HG03575 (cell line): ENCODE results near the gene CHST7.

Source experiments
- ATAC-seq: cut with Tn5 transposase; IDR thresholded peaks from one replicate; pipeline ENCODE4 v1.9.1; 2021; ENCODE audit not compliant: unreplicated experiment, insufficient number of reproducible peaks, low FRiP score; ENCODE audit errors: extremely low read depth

Gene CHST7

DNA sequence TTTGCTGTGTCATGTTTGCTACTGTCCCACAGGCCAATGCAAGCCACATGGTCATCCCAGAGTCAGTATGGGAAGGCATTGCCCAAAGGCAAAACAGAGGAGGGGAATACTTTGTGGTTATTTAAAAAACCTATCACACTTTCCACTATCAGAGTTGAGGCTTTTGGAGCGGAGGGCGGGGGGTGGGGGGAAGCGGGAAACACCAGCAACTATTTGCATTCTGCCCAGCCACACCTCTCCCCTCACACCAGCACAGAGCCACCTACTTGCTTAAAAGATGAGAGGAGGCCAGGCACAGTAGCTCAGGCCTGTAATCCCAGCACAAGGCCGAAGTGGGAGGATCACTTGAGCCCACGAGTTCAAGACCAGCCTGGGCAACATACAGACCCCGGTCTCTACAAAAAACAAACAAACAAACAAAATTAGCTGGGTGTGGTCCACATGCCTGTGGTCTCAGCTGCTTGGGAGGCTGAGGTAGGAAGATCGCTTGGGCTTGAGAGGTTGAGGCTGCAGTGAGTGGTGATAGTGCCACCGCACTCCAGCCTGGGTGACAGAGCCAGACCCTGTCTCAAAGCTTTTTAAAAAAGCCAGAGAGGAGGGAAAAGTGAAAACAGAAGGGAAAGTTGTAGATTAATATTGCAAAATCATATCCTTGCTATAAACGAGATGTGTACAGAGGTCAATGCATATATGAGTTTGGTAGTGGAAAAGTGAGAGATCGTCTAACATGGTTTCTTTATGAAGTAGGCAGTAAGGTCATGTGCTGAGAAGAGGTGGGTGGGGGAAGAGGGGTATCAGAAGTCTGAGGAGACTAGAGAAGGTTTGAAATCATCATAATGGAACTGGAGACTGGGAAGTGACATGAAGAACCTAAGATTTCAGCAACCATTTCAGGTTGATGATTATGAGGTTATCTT lies 1.9 kb upstream of the CHST7 start:
- no peak for ATAC-seq

DNA sequence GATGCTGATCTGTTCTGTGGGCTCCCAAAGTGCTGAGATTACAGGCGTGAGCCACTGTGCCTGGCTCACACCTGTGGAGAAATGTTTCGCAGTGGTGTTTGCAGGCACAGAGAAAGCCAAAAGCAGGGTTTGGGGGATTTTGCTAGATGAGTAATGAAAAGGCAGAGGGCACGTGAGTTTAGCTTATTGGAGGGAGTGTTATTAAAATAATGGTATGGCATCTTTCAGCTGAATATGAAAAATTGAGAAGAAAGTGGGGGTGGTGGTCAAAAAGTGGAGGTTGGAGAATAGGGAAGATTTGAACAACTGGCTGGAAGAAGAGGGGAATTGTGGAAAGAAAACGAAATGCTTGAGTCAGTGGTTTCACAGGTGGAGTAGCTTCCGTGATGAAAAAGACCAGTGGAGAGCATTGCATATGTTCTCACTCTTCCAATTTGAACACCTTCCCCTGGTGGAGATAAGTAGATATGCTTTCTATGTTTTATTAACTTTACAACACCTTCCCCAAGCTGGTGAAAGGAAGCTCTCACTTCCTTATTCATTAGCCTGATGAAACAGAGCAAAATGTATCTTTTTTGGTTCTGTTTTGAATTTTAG lies 1.1 kb upstream of the CHST7 start:
- peak; percentile 25 for ATAC-seq

DNA sequence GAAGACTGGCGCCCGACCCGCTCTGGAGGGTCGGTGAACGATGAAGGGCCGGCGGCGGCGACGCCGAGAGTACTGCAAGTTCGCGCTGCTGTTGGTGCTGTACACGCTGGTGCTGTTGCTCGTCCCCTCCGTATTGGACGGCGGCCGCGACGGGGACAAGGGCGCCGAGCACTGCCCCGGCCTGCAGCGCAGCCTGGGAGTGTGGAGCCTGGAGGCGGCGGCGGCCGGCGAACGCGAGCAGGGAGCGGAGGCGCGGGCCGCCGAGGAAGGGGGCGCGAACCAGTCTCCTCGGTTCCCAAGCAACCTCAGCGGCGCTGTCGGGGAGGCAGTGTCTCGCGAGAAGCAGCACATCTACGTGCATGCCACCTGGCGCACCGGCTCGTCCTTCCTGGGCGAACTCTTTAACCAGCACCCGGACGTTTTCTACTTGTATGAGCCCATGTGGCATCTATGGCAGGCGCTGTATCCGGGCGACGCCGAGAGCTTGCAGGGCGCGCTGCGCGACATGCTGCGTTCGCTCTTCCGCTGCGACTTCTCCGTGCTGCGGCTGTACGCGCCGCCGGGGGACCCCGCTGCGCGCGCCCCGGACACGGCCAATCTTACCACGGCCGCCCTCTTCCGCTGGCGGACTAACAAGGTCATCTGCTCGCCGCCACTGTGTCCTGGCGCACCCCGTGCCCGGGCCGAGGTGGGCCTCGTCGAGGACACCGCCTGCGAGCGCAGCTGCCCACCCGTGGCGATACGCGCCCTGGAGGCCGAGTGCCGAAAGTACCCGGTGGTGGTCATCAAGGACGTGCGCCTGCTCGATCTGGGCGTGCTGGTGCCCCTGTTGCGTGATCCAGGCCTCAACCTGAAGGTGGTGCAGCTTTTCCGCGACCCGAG lies 568 bp downstream of the CHST7 start:
- no peak for ATAC-seq

DNA sequence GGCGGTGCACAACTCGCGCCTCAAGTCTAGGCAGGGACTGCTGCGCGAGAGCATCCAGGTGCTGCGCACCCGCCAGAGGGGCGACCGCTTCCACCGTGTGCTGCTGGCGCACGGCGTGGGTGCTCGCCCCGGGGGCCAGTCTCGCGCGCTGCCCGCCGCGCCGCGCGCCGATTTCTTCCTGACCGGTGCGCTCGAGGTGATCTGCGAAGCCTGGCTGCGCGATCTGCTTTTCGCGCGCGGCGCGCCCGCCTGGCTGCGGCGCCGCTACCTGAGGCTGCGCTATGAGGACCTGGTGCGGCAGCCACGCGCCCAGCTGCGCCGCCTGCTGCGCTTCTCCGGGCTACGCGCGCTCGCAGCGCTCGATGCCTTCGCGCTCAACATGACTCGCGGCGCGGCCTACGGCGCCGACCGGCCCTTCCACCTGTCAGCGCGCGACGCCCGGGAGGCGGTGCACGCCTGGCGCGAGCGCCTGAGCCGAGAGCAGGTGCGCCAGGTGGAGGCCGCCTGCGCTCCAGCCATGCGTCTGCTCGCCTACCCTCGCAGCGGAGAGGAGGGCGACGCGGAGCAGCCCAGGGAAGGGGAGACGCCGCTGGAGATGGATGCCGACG lies 1.3 kb downstream of the CHST7 start:
- no peak for ATAC-seq

DNA sequence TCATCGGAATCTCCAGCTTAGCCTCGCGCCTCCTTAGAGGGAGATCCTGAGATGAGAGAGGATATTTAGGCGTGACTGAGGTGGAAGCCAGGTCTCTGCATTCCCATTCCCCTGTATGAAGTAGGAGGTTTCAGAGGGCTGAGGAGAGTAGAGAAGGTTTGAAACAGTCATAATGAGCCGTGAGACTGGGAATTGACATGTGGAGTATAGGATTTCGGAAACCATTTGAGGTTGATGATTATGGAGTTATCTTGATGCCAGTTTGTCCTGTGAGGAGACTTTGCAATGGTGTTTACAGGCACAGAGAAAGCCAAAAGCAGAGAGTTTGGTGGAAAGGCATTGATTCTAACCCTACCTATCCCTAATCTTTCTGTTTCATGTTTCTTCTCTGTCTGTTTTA lies 2.0 kb downstream of the CHST7 start:
- no peak for ATAC-seq

DNA sequence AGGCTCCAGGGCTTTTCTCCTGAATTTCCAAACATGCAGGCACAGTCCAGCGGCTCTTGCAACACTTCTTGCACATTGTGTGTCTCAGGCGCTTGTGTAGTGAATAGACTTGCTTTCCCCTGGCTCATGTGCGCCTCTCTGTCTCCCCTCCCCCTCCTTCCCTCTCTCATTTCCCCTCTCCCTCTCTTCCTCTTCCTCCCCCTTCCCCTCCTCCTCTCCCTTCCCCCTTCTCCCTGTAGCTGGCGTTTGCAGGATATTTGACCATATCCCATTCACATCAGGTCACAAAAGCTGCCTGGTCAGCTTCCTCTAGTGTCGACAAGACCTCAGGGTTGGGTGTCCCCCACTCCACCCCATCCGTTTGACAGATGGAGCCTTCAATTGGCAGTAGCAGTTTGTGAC lies 2.4 kb downstream of the CHST7 start:
- no peak for ATAC-seq

DNA sequence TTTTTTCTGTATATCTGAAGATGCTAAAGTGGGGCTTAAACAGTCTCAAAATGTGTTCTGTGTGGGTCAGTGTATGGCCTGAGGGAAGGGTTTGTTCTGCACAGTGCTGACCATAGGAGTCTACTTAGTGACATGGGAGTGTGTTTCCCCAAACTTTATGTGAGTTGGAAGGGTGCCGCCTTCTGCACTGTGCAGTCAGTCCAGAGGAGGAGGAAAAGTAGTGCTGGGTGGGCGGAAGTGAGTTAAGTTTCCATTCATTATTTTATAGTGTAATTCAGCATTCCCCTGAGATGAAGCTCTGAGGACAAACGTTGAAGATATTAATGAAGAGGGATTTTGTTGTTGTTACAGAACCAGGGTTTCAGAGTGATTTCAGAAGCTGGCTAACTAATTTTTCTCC lies 2.9 kb downstream of the CHST7 start:
- no peak for ATAC-seq

DNA sequence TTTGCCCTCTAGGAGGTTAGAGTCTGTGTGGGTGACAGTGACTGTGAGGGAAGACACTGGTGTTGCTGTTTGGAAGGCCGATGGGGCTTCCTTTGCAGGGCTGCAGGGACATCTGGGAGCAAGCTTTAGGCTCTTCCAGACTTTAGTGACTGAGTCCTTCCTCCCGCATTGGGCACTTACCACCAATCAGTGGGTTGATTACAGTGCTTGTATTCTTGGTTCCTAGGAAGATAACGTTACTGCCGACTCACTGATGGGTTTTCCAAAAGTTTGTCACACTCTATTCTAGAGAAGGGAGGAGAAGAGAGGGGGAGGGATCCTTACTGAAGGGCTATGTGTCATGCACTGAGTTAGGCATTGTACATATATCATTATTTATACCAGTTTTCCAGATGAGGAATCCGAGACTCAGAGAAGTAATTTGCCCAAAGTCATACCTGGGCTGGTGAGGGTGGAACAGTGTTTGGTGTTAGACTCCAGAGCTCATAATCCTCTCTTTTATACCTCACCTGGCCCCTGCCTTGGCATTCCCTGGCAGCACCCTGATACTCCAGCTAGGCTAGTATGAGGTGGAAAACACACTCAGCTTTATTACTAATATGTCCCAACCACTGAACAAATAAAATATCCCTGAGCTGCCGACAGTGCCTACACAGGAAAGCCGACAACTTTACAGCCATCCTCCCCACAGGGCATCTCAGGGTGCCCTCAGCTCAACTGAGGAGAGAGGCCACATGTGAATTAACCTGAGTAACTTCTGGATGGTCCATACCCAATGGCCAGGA lies 3.8 kb downstream of the CHST7 start:
- no peak for ATAC-seq

DNA sequence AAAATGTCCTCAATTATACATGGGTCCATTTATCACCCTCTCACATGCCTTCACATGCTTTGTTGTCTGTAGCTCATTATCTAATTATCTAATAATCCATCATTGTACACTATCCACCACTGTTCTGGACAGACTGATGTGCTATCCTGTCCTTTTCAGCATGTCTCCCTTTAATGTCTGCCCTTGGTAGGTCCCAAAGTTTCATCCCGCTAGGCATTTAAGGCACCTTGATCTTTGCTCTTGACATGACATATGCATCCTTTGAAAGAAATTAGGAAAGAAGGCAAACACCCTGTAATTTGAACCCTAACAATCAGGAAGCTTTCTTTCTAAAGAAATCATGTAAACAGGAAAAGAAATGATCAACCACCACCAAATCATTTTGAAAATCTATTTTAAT lies 5.7 kb downstream of the CHST7 start:
- ATAC-seq = no peak

DNA sequence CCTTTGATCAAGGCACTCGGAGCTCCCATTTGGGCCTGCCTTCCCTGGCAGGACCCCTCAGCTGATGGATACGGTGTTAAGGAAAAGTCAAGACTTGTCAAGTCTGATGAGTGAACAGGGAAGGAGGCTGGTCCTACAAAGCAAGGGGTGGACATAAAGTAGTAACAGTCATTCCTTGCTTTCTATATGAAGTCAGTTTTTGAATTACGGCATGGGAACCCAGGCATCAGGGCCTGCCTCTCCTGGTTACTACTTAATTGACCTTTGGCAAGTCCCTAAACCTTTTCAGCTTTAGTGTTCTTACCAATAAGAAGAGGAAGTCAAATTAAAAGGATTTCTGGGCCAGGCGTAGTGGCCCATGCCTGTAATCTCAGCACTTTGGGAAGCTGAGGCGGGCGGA lies 7.0 kb downstream of the CHST7 start:
- ATAC-seq = no peak

DNA sequence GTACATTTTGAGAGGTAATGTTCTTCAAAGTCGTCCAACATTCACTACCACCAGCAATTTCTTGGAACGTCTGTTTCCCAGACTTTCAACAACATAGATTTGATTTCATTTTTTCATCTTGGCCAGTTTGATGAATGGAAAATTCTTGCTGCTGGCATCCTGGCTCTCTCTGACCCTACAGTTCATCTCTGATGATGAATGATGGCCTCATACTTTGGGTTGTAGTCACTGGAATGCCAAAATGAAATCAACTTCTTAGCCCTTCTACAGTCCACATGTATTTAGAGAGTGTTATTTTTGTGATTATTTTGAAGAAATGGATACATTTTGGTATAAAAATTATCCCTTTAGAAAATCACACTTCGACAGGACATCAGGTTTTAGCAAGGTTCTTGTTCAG lies 8.8 kb downstream of the CHST7 start:
- no peak for ATAC-seq

DNA sequence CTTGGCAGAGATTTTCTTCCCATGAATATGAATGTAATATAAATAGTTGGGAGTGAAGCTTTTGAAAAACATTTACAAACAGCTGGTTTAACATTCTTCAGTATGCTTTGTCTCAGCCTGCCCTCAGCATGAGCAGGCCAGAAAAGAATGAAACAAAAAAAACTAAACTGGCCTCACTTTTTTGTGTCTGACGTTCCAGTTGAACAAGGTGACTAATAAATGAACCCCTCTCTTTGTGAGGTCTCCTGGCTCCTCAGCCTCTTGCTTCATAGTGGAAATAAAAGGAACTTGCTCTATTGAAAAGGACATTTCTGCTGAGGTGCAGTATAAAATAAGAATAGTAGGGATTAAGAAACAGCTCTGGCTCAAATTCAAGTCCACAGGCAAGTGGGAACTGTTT lies 9.4 kb downstream of the CHST7 start:
- ATAC-seq = no peak

DNA sequence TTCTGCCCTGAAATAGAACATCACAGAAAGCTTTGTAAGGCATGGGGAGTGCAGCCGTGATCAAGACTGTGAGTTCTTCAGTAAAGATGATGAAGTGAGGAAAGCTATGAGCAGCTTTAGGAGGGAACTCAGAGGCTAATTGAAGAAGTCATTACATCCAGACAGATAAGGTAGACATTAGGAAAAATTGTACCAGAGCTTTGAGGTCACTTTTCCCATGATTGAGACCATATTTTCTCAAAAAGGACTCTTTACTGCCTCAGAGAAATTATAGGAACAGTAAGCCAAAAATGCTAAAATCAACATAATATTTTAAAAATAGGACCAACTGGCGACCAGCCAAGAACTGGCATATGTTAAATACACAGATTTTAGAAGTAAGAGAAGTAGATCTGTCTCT lies 11.2 kb downstream of the CHST7 start:
- ATAC-seq = no peak

DNA sequence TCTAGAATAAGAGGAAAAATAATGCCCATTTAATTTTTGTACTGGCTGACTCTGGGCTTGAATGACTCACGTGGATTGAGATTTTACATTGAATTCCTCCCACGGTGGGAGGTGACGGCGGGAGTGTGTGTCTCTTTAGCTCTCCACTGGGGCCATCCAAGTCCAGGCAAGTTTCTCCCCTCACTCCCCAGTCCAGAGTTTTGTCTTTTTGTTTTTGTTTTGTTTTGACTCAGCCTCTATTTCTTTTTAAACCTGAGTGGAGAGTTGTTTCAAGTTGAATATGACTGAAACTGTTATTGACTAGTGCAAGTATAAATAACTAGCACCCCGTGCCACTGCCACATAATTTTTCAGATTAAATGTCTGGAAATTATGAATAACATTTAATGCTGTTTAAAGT lies 13.6 kb downstream of the CHST7 start:
- no peak for ATAC-seq

DNA sequence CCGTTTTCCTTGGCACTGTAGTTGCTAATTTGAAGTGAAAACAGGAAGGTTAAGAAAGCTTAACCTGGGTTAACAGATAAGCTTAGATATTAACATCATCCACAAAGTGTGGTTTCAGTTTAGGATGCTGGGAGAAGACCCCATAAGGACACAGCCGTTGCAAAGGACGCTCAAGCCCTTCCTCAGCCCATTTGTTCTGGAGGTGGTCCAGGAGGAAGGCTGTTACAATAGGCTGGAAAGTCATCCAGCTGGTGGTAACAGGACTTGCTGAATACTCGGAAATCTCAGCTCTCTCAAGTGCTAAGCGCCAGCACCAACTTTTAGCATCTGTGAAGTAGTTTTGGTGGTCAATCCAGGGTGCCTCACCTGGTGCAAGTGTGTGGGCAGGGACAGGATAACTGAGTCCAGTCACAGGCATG lies 14.2 kb downstream of the CHST7 start:
- no peak for ATAC-seq

DNA sequence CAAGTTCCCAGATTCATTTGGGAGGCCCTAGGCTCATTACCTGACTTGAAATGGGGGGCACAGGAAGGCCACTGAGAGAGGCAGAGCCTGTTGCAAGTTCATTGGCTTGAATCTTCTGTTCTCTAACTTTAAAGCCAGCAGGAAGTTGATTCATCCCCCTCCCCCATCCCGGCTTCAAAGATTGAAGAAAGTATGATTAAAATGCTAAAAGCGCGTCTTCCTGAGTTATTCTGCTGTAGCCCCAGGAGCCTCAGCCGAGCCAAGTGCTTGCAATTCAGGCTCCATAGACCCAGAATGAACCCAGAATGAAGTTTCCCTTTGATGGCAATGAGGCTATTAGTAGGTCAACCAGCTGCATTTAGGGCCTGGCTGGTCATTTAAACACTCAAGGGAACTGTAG lies 14.7 kb downstream of the CHST7 start:
- no peak for ATAC-seq

DNA sequence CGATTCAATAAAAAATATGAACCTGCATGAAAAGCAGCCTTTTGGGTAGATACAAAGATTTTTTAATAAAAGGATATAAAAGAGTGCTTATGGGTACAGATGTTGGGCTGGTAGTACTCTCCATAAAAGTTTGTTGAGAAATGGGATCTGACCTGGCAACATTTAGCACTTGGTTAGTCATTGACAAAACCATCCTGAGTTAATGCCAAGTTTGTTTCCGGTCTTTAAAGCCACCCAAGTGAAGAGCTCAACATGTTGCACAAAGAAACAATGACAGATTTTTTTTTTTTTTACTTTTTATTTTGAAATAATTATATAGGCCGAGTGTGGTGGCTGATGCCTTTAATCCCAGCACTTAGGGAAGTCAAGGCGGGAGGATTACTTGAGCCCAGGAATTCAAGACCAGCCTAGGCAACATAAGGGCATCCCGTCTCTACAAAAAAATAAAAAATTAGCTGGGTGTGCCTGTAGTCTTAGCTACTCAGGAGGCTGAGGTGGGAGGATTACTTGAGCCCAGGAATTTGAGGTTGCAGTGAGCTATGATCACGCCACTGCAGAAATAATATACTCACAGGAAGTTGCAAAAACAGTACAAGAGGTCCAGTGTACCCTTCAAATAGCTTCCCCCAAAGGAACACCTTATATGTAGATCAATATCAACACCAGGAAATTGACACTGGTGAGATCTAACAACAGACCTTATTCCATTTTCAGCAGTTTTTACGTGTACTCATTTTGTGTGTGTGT lies 16.6 kb downstream of the CHST7 start:
- ATAC-seq = no peak

DNA sequence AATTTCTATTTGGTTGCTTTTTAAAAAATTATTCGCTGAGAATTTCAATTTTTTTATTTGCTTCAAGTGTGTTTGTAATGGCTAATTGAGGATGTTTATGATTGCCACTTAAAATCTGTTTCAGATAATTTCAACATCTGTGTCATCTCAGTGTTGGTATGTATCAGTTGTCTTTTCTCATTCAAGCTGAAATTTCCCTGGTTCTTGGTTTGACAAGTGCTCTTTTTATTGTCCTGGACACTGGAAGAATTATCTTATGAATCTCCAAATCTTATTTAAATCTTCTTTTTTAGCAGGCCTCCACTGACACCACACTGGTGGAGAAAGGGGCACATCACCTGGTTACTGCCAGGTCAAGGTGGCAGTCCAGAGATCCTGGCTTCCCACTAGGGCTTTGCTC lies 21.5 kb downstream of the CHST7 start:
- no peak for ATAC-seq
